ENCODE results near the gene KRTAP25-1.

KRTAP25-1 gene, protein sequence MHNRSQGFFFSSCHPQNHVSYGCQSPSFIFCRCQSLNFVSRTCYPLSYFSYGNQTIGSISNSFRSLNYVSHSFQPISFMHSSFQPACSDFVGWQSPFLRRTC

DNA sequence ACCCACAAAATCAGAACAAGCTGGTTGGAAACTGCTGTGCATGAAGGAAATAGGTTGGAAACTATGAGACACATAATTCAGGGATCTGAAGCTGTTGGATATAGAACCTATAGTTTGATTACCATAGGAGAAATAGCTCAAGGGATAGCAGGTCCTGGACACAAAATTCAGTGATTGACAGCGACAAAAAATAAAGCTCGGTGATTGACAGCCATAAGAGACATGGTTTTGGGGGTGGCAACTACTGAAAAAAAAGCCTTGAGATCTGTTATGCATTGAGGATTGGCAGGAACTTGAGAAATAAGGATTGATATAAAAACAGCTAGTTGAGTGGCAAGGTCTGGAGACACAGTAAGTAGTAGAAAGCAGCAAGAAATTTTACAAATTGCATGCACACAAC lies at the start of gene KRTAP25-1:
KRTAP25-1 (minus strand) TSS at position 300 of the 400 bp plus-strand sequence; CDS start at position 276, 24 bp downstream.
- no peak for DNase-seq

DNA sequence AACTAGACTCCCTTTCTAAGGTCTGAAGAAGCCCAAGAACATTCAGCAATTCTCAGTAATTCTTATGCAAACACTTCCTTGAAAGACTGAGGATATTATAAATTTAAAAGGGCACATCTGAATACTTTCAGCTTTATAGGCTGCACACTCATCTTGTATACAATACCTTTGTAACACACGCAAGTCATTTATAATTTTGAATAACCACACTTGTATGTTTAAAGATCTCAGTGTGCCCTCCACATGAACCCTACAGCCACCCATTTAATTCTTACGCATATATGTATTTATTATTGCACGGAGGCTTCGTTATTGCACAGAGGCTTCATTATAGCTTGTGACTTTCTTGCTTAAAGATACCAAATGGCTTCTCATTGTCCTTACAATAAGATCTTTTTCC lies 49.4 kb upstream of the KRTAP25-1 start:
- no peak for DNase-seq

DNA sequence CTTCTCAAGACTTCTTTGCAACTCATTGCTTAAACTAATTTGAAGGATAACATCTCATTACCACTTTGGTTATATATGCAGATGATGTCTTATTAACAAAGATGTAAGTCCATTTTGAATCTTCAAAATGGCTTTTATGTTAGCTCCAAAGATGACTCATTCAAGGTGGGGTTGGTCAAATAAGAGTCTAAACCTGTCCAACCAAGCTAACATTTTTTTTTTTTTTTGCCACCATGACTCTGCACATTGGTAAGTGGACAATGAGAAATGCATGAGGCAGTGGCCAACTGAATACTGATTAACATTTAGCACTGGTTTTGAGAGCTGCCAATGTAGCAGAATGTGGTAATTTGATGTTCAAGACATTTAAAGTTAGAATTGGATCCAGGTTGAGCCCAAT lies 48.5 kb upstream of the KRTAP25-1 start:
- DNase-seq, result no peak

DNA sequence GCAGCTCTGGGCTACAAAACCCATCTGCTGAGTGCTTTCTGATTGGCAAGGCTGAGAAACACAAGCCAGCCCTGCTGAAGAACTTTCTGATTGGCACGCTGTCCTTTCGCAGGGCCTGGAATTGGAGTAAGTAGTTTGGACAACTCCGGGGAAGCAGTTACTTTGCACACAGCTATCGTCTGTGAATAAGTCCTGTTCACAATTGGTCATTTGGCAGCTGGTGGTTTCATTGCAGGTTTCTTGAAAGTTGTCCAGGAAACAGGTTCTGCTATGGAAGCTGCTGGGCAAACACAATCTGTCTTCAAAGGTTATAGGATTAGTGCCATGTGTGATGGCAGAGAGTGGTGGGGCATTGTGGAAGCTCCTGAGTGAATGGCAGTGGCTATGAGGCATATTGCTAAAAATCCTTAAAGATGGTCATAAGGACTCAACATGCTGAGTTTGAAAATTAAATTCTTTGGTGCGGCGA lies 48.0 kb upstream of the KRTAP25-1 start, which contains the start of gene KRTAP27-1:
KRTAP27-1 (minus strand) TSS at position 419 of the 469 bp plus-strand sequence; CDS start at position 393, 26 bp downstream.
- DNase-seq, result no peak

DNA sequence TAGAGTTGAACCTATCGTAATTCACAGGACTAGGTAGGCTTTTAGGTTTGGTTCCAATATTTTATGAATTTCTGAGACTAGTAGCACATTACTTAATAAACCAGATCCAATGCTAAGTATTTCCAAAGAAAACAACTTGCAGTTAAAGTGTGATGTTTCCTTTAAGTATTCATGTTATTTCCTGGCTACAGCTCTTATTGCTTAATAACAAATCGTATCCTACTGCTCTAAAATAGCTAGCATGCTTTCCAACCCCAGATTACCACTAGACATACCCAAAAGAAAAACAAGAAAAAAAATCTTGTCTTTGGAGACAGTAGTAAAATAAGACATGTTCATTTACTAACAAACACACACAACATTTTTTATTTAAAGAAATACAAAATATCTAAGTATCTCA lies 47.3 kb upstream of the KRTAP25-1 start:
- no peak for DNase-seq

DNA sequence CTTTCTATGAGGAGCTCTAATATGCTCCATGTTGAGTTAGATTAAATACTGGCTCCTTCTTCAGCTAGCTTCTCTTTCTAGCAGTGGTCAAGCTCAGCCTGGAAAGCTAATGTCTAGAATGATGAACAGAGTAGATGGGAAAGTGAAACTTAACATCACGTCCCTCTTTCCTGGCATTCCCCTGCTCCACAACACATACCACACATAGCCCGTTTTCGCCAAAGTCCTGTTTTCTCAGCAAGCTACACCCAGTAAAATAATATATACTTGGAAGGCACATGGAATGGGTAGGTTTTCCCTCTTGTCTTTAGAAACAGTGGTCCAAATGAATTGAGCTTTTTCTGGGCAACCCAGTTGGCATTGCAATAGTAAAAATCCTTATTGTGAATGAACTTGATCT lies 44.4 kb upstream of the KRTAP25-1 start:
- DNase-seq, result no peak

DNA sequence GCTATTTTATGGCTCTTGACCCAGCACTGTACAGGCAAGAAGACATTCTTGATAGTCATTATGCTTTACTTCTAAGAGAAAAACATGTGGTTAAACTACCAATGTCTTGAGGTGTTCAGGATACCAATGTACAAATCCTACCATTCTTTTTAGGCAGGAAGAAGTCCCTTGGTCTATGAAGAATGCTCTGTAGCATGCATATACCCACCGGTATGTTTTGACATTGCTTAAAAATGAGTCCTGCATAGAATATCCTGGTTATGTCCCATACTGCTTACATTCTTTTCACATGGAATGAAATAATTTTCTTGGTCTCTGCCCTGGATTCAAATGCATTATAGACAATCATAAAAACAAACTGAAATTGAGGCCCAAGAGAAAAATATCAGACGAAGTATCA lies 43.4 kb upstream of the KRTAP25-1 start:
- DNase-seq, result no peak

DNA sequence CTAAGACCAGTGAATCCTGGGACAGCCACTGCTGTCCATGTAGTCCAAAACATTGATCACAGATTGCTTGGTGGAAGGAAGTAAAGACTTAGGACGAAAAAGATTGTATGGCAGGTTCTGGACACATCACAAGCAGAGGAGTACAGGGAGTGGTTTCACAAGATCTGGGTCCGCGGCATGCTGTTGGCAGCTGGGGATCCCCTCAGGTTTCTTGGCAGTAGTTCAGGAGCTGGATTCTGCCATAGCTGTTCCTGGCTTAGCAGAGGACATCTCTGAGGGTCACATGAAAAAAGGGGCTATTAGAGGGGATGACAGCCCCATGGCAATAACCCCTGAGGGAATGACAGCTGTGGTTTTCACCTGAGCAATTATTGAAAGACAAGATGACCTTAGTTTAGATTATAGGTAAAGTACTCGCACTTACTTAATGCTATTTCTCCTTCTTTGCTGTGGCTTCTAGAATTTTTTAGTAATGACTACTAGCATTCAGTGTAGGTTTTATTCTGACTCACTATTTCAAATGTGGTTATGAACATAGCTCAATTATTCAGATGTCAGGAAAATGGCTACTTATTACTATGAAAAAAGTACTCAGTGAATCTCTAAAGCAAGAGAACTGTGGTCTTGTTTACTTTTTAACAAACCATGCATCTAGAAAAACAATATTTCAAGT lies 40.0 kb upstream of the KRTAP25-1 start:
- DNase-seq, result no peak

DNA sequence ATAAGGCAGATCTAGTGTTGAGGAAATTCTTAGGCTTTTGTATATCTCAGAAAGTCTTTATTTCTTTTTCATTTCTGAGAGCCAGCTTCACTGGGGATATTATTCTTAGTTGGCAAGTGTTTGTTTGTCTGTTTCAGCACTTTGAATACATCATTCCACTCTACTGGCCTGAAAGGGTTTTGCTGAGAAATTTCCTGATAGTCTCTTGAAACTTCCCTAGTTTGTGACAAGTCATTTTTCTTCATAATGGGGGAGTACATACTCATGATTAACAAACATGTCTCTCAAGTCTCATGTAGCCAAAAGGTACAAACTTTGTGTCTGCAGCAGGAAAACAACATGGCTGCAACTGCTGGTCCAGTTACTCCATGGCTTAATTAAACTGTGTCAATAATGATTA lies 37.1 kb upstream of the KRTAP25-1 start:
- DNase-seq, result no peak

DNA sequence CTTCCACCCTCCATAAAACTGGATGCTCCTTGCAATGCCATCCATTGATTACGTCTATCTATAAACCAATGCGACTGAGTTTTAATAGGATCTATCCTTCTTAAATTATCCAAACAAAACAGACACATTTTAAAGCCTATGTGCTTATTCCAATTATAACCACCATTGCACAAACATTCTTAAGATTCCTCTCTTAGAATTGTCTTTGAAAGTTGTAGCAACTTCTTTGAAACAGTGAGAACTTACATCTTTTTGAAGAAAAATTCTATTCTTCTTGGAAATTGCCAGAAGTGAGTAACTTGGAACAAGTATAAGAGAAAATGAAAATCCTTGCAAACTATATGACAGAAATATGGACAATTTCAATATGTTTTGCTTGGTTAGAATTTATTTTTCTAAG lies 30.9 kb upstream of the KRTAP25-1 start, which contains the start of gene KRTAP26-1:
KRTAP26-1 (minus strand) TSS at position 101 of the 400 bp plus-strand sequence. CDS start 280 bp downstream, outside the sequence.
- no peak for DNase-seq

DNA sequence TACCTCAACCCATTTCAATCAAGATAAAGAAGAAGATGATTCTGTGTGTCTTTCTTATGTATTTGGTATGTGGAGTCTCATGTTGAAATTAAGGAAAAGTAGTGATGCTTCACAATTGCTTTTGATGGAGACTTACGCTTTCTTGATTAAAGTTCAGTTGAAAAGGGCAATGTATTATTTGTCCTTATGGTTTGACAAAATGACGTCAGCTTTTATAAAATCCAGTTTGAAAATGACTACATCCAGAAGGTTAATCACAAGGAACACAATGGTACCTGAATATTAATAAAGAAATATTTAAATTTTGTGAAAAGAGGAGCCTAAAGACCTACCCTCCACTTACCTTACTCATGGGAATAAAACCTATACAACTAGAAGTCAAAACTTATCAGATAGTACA lies 26.4 kb upstream of the KRTAP25-1 start:
- no peak for DNase-seq

DNA sequence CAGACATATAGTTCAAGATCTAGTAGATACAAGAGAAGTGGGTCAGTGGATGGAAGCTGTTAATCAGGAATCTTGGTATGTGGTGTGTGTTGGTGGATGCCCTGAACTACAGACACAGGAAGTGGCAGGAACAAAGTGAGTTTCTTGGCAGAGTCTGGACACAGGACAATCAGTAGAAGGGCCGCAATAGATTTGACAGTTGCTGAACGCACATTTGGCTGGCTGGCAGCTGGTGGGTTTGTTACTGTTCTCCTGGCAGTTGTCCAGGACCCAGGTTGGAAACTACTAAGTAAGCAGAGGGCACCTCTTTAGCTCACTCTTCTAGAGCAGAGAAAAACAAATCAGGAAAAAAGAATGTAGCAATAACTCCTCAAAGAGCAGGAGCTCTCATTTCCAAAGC lies 17.6 kb upstream of the KRTAP25-1 start:
- DNase-seq, result no peak

DNA sequence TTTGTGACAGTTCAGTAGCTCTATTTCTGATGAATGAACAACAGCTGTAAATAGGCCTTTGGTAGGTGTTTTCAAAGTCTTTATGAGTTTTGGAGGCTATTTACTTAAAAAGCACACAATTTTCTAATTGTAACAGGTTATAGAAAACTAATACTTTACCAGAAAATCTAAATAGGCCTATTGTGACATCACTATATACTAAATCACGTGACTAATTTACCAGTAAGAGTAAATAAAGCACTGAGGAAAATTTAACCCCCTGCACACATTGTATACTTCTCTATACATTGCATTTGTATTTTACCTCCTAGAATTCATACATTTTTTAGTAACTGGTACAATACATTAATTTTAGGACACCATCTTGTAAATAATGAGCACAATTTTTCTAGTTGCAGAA lies 15.8 kb upstream of the KRTAP25-1 start:
- no peak for DNase-seq

DNA sequence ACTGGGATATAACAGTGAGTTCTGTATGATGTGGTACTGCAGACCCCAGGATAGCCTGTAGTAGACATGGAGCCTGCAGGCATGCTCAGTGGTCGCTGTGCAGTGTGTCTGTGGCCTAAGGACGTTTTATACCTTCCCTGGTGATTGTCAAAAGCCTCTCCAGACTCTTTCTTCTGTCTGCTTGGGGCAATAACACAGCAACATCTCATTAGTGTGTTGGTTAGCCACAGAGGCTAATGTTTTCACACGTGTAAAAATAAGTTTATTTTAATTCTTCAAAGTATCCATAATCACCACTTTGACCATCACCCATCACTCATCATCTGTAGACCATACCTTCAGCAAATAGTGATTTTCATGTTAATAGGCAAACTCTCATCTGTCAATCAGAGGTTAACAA lies 6.5 kb downstream of the KRTAP25-1 start, which contains the start of gene KRTAP24-1:
KRTAP24-1 (minus strand) TSS at position 101 of the 400 bp plus-strand sequence; CDS start at position 83, 18 bp downstream.
- DNase-seq, result no peak

DNA sequence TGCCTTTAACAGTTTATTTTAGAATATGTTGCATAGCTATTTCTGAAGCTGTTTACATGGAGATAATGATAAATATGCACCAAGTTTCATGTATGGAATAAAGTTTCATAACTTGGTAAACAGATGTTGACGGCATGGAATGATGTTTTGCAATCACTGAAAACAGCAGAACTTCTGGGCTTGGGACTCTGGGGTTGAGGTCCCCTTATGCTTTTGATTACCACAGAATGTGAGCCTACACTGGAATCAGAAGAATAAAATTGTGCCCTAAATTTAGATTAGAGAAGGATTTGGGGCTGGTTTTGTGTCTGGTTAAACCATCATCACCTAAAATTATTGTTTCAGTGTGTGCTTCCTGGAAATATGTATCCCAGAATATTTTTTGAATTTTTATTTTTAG lies 17.7 kb downstream of the KRTAP25-1 start:
- no peak for DNase-seq

DNA sequence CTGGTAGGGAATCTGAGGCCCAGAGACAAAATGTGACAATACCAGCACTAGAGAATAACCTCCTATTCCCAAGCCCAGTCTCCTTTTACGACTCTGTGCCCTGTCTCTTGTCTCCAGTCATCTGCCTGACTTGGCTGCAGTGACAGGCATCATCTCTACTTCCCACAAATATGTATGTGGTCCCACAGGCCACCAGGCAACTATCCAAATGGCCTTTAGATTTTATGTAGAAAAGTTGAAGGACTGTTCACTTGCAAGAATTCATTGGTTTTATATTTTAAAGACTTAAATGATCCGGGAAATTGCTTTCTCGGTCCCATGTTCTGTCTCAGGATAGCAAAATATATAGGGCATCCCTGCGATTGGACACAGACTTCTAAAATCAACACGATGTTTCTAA lies 18.2 kb downstream of the KRTAP25-1 start:
- no peak for DNase-seq

DNA sequence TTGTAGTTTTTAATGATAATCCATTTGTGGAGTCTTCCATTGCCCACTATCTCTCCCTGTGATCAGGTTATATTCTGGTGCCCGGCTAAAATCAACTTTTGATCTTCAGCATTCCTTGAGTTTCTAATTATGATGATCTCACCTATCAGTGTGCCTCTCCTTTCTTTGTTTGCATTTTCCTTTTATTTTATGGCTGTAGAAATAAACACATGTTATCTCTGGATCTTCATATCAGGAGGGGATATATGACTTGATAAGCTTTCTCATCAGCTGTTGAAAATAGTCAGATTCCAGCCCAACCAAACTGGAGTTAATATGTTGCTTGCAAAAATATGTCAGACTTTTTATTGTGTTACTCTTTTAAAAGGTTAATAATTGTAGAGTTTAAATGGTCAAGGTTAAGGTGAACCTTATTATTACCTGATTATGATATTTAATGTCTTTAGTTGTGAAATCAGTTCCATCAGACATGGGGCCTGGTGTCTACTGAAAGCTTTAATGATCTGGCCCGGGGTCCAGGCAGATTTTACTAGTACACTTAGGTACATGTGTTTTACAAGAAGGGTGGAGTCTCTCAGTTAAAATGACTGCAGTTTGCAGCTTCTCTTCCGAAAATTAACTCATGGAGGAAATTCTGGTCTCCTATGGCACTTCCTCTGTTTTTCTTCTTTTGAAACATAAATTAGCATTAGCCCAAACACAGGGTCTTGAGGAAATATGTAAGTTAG lies 19.3 kb downstream of the KRTAP25-1 start:
- DNase-seq, result no peak

DNA sequence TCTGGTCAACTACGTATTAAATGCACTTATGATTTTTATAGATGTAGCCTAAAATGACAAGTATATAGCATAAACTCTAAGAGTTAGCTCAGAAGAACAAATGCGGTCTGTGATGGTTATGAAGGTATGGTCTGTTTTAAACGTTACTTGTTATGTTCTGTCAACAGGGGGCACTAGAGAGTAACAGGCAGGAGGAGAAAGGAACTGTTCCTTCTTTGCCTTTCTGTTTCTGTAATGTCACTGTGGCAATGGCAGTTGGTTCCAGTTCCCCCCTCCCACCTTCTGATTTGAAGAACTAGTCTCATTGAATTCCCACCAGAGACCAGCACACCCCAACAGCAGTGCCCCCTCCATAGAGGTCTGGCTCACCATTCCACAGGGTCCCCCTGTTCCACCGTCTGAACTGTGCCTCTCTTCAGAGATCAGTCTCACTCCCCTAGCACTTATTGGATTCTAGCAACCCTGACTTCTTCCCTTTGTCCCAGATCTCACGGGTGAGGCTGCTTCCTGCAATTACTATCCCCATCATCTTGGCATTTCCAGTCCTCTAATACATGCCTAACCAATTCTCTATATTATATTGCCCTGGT lies 20.6 kb downstream of the KRTAP25-1 start:
- no peak for DNase-seq

DNA sequence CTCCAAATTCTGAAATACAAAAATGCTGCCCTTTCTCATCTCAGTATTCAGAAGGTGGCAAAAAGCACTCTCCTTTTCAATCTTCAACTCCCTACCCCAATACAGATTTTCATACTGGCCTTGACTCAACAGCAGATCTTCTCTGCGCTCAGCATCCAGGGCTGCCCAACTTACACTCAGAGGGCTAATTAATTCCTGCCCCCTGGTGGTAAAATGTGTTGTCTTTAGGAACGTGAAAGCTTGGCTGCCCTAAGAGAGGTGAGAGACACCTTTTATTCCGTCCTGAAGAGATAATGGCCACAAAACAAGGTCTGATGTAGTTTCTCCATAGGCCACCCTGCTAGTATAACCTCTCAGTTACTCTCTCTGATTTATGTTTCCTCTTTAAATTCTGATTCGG lies 31.5 kb downstream of the KRTAP25-1 start:
- no peak for DNase-seq

DNA sequence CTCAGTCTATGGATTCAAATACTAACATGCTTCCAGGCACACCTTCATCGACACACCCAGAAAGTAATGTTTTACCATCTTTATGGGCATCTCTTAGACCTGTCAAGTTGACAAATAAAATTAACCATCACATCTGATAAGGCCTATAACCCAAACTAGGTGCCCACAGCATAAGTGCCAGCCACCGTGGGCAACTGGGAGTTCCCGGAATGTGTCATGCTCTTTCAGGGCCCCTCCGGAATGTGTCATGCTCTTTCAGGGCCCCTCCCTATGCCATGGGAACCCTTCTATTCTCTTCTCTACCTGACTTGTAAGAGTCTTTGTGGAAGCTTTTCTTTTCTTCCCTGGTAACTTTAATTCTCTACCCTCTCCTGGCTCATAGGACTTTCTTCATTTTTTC lies 33.2 kb downstream of the KRTAP25-1 start:
- DNase-seq, result no peak

DNA sequence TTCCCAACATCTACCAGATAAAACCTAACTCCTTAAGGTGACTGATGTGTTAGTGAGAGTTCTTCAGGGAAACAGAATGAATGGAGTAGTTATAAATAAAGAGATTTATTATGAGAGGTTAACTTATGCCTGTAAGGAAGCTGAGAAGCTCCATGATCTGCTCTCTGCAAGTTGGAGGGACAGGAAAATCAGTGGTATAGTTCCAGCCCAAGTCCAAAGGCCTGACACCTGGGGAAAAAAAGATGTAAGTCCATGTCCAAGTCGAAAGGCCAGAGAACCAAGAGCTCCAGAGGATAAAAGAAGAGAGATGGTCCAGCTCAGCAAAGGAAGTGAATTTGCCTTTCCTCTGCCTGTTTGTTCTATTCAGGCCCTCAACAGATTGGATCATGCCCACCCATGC lies 33.6 kb downstream of the KRTAP25-1 start:
- no peak for DNase-seq

DNA sequence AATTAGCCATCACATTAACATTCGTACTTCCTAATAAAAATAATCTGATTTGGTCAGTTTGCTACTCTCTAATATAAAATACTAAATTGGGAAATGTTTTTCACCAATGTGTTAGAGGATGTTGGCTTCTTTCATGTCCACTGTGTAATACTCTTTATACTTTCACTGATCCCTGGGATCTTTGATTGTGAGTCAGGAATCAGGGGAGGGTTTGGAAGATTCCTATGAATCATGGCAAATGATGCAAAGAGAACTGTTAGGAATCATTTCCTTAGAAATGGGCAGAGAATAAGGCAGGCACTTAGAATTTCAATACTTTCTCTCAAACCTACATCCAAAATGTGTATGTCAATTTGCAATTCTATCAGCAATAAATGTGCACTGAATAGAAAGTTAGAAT lies 37.5 kb downstream of the KRTAP25-1 start:
- no peak for DNase-seq

DNA sequence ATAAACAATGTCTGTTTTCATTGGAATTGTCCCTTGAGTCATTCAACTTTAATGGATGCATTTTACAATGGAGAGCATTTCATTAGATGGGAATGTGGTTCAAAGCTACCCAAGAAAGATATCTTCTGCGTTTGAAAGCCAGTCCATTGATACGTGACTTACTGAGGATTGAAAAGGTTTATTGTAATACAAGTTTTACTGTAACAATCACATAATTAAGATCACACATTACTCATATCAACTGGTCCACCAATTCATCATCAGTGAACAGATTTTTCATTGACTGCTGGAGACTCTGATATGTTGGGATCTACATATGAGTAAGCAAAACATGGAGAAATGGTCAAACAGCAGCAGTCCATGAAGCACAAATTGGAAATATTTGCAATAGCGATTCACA lies 39.4 kb downstream of the KRTAP25-1 start:
- no peak for DNase-seq

DNA sequence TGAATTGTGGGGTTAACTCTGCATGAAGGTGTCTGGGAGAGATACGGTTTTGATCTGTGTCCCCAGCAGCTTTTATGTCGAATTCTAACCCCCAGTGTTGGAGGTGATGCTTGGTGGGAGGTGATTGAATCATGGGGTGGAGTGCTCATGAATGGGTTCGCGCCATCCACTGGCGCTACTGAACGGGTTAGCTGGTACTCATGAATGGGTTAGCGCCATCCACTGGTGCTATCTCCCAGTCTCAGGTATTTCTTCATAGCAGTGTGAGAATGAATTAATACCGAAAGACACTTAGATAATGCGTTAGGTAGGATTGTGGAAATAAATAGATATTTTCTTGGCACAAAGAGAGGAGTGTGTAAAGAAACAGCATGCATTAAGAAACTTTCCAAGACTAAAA lies 40.5 kb downstream of the KRTAP25-1 start:
- DNase-seq, result no peak
